Kidney capillary endothelial cell (primary cell): ENCODE data around the gene BCL2.

ENCODE experiments used
- DNase-seq: peaks from one replicate; pipeline ENCODE4 v3.0.0-alpha.2; 2018; ENCODE audit warnings: low spot score

The BCL2 gene

GRCh38 chr18:63180971-63181376 is 138.6 kb downstream of the BCL2 start:
- no peak for DNase-seq

DNA sequence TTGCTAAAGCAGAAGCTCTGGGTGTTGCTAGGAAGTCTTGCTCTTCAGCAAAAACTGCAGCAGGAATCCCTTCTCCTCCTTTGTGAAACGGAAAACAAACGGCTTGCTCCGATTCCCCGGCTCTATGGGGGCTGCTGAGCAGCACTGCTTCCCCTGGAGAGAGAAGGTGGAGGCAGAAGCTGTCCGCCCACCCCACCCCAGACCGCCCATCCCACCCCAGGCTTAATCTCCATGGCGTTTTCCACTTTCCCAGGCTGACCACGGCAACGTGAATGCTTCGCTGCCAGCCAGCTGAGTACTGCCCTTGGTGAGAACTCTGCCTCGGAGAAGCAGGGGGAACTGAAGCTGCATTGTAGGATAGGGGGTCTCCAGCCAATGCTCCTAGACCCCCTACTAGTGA is 139.2 kb downstream of the BCL2 start:
- no peak for DNase-seq

DNA sequence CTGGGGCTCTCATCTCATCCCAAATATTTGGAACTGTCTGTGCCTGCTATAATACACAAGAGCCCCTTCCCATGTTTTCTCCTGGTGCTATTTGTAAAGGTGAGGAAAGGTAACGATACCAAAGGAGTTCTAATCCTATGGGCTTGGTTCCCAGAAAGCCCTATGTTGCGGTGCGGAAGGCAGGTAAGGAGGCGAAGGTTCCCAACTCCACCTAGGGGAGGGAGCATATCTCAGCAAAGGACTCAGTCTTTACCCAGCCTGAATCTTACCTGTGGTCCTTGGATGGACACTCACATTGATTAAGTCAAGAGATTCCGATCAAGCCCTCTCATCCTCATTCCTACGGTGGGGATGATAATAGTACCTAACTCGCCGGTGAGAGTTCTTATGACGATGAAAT is 140.1 kb downstream of the BCL2 start:
- no peak for DNase-seq

GRCh38 chr18:63178971-63179370 is 140.6 kb downstream of the BCL2 start:
- no peak for DNase-seq

DNA sequence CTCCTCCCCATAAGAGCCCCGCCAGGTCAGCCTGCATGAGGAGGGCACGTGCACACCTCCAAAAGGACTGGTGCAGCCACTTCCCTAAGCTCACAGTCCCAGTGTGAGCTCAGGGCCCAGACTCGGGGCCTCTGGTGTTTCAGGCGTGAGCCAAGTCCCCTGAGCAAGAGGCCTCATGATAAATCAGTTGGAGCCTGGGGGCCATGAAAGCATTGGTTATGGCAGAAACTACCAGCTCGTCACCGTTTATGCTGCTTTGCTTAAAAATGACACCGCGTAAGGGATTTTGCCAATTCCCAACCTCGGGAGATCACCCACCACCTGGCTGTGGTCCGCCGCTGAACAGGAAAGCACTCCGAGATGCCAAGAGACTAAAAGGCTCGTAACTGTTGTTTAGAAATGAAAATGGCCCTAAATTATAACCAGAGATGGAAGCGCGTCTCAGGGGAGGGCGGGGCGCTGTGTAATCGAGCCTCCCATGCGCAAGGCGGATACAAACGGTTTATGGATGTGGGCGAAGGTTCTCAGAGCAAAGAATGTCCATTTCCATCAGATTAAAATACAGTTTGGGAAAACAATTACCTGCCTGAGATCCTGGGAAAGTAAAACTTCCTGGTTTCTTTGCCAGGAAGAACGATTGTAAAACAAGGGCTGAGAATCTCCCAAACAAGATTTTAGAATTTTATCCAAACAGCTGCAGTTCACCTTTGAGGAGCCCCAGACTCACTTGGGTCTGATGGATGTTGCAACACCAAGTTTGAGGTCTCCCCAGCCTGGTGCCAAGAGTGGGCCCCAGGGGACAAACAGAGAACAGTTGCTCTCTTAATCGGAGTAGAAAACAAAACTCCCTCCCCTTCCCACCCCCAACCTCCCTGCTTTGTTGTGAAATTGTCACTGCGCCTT is 141.4 kb downstream of the BCL2 start:
- DNase-seq: no peak

GRCh38 chr18:63177259-63177658 is 142.3 kb downstream of the BCL2 start:
- no peak for DNase-seq

- DNase-seq: no peak
Measured at GRCh38 chr18:63175264-63175663, 144.3 kb downstream of the BCL2 start.

- DNase-seq: no peak
Measured at GRCh38 chr18:63173983-63174382, 145.6 kb downstream of the BCL2 start.

GRCh38 chr18:63169853-63170252 is 149.7 kb downstream of the BCL2 start:
- DNase-seq: no peak

- DNase-seq: no peak
Measured at GRCh38 chr18:63168287-63168686, 151.3 kb downstream of the BCL2 start.

DNA sequence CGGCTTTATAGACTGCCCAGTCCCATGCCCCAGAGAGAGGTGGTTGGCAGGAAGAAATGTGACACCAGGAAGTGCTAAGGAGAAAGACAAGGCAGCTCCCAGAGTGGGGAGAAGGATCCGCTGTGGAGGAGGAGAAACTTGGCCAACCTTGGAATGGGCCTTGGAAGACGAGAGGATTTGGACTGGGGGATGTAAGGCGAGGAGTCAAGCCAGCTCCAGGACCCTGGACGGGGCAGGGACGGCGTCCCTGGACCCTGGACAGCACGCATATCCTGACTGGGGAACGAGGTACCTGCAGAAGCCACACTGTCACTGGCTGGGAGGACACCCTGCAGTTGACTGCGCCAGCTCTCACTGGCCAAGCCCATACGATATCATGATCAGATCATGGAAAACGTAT is 153.4 kb downstream of the BCL2 start:
- DNase-seq: no peak

DNA sequence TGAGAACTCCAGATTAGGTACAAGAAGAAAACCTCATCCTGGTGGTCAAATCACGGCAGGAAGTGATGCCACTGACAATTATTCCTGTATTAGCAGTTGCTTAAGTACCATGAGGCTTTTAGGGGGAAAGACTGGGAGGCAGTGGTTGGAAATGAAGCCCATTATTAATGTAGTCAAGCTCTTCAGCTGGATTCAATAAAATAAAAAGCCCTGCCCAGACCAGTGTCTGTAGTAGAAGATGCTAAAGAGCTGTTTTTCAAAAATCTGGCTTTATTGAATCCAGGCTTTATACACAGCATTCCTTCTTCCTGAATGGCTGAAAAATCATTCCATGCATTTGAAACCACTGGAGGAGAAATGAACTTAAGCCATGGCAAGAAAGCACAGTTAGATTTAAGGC is 155.2 kb downstream of the BCL2 start:
- DNase-seq: no peak

- DNase-seq: no peak
Measured at GRCh38 chr18:63162271-63163014, 157.1 kb downstream of the BCL2 start.

DNA sequence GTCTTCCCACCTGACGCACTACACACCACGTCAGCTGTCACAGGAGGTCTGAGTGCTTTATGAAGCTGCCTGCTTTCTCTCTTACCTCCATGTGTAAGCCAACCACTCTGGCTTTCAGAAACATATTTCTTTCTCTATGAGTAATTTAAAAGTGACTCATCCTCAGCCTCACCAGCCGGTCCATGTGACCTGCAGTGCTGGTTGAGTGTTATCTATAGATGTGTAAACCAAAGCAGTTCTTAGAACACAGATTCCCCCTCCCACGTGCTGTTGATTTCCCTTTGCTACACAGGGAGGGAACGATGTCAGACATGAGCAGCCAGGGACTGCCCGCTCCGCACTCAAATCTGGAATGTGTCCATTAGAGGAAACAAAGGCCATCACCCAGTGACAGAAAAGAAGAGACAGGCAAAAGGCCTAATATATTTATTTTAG is 157.8 kb downstream of the BCL2 start:
- DNase-seq: peak; percentile 87

DNA sequence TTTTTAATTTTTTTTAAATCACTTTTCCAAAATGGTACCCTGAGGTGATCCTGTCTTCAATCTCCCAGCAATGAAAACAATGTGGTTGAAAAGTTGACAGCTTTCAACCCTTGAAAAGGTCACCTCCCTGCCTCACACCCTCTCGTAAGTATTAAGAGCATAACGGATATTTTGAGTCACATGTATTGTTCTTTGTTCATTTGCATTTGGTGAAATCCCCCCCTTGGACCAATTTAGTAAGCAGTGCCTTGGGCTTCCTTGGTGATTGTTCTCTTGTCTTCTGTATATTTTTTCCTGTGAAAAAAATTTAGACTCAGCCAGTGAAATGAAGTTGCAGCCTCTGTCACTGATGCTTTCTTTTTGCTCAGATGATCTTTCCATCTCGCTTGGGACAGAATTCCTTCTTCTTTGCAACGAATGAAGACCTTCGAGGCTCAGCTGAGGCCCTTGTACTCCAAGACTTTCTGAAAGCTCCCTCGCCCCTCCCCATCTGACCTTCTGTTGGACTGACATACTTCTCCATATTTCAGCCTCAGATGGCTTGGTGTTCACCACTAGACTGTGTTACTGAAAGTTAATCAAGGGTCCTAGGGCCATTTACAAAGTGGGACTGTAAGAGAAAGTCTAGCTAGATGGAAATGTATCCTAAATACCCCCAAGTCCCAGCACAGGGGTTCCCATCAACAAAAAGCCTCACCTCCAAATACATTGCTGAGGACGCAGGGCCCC is 158.4 kb downstream of the BCL2 start:
- DNase-seq: peak; percentile 37

GRCh38 chr18:63160172-63160995 is 159.2 kb downstream of the BCL2 start:
- no peak for DNase-seq

DNA sequence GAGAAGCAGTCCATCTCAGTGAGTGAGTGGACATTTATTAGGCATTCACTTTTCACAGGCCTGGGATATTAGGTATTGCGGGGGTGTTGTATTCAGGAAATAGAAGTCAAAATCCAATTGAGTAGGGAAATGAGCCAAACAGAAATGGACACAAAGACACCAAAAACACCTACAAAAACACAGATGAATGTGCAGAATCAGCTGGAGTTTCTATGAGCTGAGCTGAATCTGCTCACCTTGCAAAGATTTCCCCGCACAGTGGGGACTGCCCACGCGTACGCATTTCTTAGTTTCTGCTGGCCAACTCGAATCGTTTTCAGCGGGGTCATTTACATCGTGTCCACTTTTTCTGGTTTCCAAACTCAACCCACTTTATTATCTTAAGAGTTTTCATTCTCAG is 160.0 kb downstream of the BCL2 start:
- no peak for DNase-seq

DNA sequence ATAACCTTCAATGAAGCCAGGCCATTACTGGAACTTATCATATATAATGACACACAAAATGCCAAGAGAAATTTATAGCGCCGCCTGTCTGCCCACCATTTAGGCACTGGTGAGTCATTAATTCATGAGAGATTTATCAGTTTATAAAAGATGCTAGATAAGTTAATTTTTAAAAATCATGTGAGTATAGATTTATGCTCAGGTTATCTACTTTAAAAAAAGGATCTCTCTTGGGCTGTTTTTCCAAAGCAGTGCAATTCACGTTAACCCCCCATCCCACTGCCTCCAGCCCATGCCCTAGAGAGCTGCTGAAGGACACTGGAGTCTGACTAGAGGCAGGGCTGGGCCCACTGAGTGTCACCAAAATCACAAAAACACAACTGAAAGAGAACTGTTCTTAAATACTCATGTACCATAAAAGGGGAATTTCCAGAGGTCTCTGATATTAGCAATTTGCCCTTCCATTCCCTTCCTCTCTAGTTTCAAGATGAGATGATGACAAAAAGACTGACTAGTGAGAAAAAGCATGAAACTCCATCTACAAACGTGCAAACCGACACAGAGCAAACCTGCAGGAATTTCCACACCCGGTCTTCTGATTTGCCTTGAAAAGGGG is 160.8 kb downstream of the BCL2 start:
- no peak for DNase-seq

GRCh38 chr18:63158012-63158631 is 161.4 kb downstream of the BCL2 start:
- no peak for DNase-seq

- no peak for DNase-seq
Measured at GRCh38 chr18:63157293-63158011, 162.1 kb downstream of the BCL2 start.
